ENCODE data around the gene TDRKH. TPM values are rescaled to one million over a fixed set of nuclear protein-coding genes. Genes with fewer than 3 reads are reported as not detected.

Gene TDRKH
- total RNA-seq, 1 donor from 2014 or later = 21.9 TPM

DNA sequence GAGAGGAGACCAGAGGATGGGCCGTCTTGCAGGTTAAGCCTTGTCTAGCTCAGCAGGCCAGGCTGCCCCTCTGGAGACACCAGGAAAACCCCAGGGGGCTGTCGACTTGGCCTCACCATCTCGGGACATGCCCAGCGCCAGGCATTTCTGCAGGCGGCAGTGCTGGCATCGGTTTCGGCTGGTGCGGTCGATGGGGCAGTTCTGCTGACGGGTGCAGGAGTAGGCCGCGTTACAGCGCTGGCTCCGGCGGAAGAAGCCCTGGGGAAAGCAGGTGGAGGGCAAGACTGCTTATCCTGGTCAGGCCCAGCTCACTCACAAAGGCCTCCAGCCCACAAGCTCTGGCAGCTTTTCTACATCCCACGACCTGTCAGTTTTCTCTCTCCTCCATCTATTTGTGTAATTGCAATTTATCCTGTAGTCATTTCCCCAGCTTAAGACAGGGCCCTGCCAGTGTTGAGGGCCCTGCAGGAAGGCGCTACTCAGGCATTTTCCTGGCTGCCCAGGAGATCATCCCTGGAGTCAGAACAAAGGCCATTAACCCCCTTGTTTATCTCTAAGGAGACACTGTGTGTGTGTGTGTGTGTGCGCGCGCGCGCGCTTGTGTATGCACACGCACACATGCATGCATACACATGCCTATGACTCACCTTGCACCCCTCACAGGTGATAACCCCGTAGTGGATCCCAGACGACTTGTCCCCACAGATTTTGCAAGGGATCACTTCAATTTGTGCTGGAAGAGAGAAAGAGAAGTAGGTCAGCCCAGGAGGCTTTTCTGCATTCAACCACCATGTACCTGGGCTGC is 26.4 kb upstream of the TDRKH start:
- peak overlapping the region; percentile 79 for H3K27ac Mint-ChIP-seq (ENCODE audit: unreplicated experiment)
- no peak overlapping the region for H3K4me3 Mint-ChIP-seq
- TF ChIP-seq, protein P1, sequence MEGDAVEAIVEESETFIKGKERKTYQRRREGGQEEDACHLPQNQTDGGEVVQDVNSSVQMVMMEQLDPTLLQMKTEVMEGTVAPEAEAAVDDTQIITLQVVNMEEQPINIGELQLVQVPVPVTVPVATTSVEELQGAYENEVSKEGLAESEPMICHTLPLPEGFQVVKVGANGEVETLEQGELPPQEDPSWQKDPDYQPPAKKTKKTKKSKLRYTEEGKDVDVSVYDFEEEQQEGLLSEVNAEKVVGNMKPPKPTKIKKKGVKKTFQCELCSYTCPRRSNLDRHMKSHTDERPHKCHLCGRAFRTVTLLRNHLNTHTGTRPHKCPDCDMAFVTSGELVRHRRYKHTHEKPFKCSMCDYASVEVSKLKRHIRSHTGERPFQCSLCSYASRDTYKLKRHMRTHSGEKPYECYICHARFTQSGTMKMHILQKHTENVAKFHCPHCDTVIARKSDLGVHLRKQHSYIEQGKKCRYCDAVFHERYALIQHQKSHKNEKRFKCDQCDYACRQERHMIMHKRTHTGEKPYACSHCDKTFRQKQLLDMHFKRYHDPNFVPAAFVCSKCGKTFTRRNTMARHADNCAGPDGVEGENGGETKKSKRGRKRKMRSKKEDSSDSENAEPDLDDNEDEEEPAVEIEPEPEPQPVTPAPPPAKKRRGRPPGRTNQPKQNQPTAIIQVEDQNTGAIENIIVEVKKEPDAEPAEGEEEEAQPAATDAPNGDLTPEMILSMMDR (conservative IDR thresholded peaks at IDR 0.05) = no peak
- H3K9me3 Mint-ChIP-seq = no peaks in the 10 kb centered on the region
- DNase-seq (ENCODE audit: low read depth, low spot score) = no peak
- no peaks in the 10 kb centered on the region for H3K36me3 Mint-ChIP-seq (ENCODE audit: low read depth)
- no peaks in the 10 kb centered on the region for H3K4me1 Mint-ChIP-seq
- H3K27me3 Mint-ChIP-seq (ENCODE audit: low read depth) = no peaks in the 10 kb centered on the region

DNA sequence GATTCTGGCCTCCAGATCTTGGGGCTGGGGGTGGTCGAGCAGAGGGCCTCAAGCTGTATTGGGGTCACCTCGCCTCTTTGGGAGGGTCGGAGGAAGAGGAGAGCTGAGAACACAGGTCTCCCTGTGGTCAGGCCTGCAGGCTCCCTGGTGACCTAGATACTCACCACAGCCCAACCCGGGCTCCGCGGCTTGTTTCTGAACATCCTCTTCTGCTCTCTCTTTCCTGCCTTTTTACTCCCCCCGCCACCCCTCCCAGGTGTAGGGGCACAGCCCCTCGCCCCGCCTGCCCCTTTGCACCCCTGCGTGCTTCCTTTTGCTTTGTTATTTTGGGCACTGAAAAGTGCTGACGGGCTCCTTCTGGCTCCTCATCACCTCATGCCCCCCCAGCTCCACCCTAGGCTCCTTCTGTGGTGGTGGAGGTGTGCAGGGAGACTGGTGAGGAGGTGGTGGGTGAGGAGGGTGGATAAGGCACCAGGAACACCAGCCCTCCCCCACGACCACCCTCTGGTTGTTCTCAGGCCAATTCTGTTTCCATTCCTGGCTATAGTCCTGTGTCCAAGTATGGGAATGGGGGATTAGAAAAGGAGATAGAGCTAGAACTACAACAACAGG is 25.5 kb upstream of the TDRKH start:
- no peaks in the 10 kb centered on the region for H3K9me3 Mint-ChIP-seq
- H3K4me3 Mint-ChIP-seq = no peak overlapping the region
- H3K36me3 Mint-ChIP-seq (ENCODE audit: low read depth) = no peaks in the 10 kb centered on the region
- no peaks in the 10 kb centered on the region for H3K4me1 Mint-ChIP-seq
- TF ChIP-seq, protein P1 (conservative IDR thresholded peaks at IDR 0.05) = no peak
- H3K27ac Mint-ChIP-seq (ENCODE audit: unreplicated experiment) = peak overlapping the region; percentile 88
- no peaks in the 10 kb centered on the region for H3K27me3 Mint-ChIP-seq (ENCODE audit: low read depth)
- no peak for DNase-seq (ENCODE audit: low read depth, low spot score)

DNA sequence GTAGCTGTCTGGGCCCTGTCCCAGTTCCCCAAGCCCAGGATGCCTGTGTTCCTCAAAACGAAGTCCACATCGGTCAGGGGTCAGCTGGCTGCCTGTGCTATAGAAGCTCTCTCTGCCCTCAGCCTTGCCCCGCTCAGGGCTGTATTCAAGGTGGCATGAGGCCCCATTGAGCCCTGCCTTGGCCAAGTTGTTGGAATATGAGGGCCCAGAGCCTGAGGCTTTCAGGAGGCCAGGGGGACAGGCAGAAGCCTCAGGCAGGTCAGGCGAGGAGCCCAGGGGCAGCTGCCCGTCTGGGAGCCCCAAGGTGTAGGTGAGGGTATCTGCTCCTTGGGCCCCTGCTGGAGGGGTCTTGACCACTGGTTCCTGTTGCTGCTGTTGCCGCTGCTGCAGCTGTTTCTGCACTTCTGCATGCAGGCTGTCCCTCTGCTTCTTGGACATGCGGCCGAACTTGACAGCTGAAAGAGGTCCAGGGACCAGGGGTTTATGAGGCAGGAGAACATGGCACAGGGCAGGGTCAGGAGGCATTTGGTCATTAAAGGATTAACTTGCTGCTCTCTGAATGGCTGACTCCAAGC is 24.8 kb upstream of the TDRKH start:
- Mint-ChIP-seq H3K9me3 (no peaks in the 10 kb centered on the region), H3K4me1 (peaks cover 3% of the 10 kb centered on the region), H3K27me3 (ENCODE audit: low read depth) (no peaks in the 10 kb centered on the region), H3K4me3 (no peak overlapping the region), H3K27ac (ENCODE audit: unreplicated experiment) (no peak overlapping the region), H3K36me3 (ENCODE audit: low read depth) (no peaks in the 10 kb centered on the region)
- TF ChIP-seq, protein P1 (conservative IDR thresholded peaks at IDR 0.05) = no peak
- no peak for DNase-seq (ENCODE audit: low read depth, low spot score)

DNA sequence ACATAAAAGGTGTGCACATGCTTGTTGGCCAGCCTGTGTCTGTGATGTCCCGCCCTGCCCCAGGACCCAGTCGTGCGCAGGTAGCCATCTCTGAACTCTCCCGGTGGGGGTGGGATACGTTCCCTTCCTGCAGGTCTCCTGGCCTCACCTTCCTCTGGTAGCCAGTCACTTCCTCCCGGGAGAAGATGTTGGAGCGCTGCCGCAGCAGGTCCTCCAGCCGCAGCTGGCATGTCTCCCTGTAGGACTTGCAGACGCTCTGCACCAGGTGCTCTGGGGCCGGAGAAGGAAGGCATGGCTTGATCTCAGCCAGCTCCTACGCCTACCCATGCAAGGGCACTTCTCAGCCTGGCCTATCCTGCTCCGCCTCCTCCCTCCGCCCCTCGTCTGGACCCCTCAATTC is 24.1 kb upstream of the TDRKH start:
- no peaks in the 10 kb centered on the region for H3K36me3 Mint-ChIP-seq (ENCODE audit: low read depth)
- no peak for DNase-seq (ENCODE audit: low read depth, low spot score)
- TF ChIP-seq, protein P1 (conservative IDR thresholded peaks at IDR 0.05) = no peak
- H3K9me3 Mint-ChIP-seq = no peaks in the 10 kb centered on the region
- H3K27ac Mint-ChIP-seq (ENCODE audit: unreplicated experiment) = no peak overlapping the region
- peaks cover 10% of the 10 kb centered on the region for H3K4me1 Mint-ChIP-seq
- no peak overlapping the region for H3K4me3 Mint-ChIP-seq
- no peaks in the 10 kb centered on the region for H3K27me3 Mint-ChIP-seq (ENCODE audit: low read depth)

DNA sequence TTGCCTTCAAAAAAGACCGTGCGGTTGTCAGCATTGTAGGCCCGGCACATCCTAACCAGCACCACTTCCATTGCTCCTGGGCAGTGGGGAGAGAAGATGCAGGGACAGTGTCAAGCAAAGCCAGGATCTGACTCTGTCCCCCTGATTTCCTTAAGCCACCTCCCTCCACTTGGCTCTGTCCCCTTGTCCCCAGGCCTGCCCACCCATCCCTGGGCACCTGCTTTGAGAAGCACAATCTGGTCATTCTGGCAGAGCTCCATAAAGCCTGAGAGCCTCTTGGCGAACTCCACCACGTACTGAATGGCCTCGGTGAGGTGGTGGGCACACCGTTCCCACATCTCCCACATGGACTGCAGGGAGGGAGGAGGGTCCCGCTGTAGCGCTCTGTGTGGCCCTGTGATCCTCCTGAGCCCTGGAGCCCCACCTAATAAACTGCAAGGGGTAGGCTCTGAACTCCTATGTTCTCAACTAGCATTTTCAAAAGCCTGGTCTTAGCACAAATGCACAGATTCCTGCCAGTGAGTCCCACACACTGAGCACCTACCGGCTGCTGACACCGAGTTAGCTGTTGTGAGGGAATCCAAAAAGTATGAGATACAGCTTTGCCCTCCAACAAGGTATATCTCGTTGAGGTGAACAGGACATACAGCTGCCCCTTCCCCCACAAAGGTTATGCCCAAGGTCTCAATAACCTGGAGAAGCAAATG is 23.1 kb upstream of the TDRKH start:
- Mint-ChIP-seq H3K36me3 (ENCODE audit: low read depth) (no peaks in the 10 kb centered on the region), H3K4me1 (peaks cover 11% of the 10 kb centered on the region), H3K9me3 (no peaks in the 10 kb centered on the region), H3K27me3 (ENCODE audit: low read depth) (no peaks in the 10 kb centered on the region), H3K27ac (ENCODE audit: unreplicated experiment) (no peak overlapping the region), H3K4me3 (no peak overlapping the region)
- DNase-seq (ENCODE audit: low read depth, low spot score) = no peak
- TF ChIP-seq, protein P1 (conservative IDR thresholded peaks at IDR 0.05) = no peak

Measured in neural crest cell (in vitro differentiated cells).